Activated B cell treated with CpG ODN at 0.5 μM for 24 hours (primary cell): ENCODE measurements around the gene FLNB. TPM values are rescaled to one million over a fixed set of nuclear protein-coding genes. Genes with fewer than 3 reads are reported as not detected.

Experiments used
- ATAC-seq: fragments of 200-7000 bp; cut with Tn5 transposase; one replicate; pipeline ENCODE4 v1.10.0; 2021; ENCODE audit warnings: low read depth, mild to moderate bottlenecking, moderate library complexity
- CTCF ChIA-PET: fragments of 350-600 bp; sonication (Branson Sonifier 250); formaldehyde crosslinking; loops from one replicate; lab custom pipeline; 2021; ENCODE audit warnings: antibody characterized with exemption; lab: Charles Lee
- POLR2A ChIA-PET: fragments of 350-600 bp; sonication (Branson Sonifier 250); formaldehyde crosslinking; loops from one replicate; lab custom pipeline; 2021; ENCODE audit warnings: antibody characterized with exemption; lab: Charles Lee
- DNase-seq: peaks from one replicate; pipeline ENCODE4 v3.0.0; 2022
- H3K27ac Mint-ChIP-seq: one replicate; pipeline ENCODE4 v1.8.0; 2020; ENCODE audit warnings: mixed read lengths
- H3K27me3 Mint-ChIP-seq: one replicate; pipeline ENCODE4 v1.8.0; 2021; ENCODE audit warnings: mixed read lengths
- H3K36me3 Mint-ChIP-seq: one replicate; pipeline ENCODE4 v1.8.0; 2021; ENCODE audit warnings: low read depth, mixed read lengths
- H3K4me1 Mint-ChIP-seq: one replicate; pipeline ENCODE4 v1.8.0; 2021; ENCODE audit warnings: mixed read lengths
- H3K4me3 Mint-ChIP-seq: one replicate; pipeline ENCODE4 v1.8.0; 2020; ENCODE audit warnings: mild to moderate bottlenecking, mixed read lengths
- H3K9me3 Mint-ChIP-seq: one replicate; pipeline ENCODE4 v1.8.0; 2020; ENCODE audit warnings: mixed read lengths
- CTCF ChIP-seq: fragments of 200-600 bp; IDR thresholded peaks from one replicate; pipeline ENCODE4 v1.8.0; 2022; ENCODE audit warnings: antibody characterized with exemption, mild to moderate bottlenecking
- intact Hi-C: fragments of 100-400 bp; cut with micrococcal nuclease; formaldehyde crosslinking; loops from one replicate; pipeline ENCODE4 v1.15.1; 2024
- total RNA-seq: library from RNA; stranded (reverse); gene quantifications from 2 replicates; pipeline ENCODE4 v1.2.3, GENCODE V29; 2022

FLNB gene
- total RNA-seq, 1 donor from 2014 or later: 16.7 TPM

GRCh38 chr3:58122936-58123700 is 114.9 kb downstream of the FLNB start:
- Mint-ChIP-seq H3K36me3 (peaks cover 58% of the 10 kb centered on the region), H3K27me3 (no peaks in the 10 kb centered on the region), H3K4me1 (peaks cover 22% of the 10 kb centered on the region), H3K27ac (no peak overlapping the region), H3K9me3 (no peaks in the 10 kb centered on the region), H3K4me3 (no peak overlapping the region)
- intact Hi-C loops: no loop called here
- DNase-seq (no peak), ATAC-seq (no peak)
- TF ChIP-seq CTCF: no peak
- CTCF ChIA-PET: no interaction called here
- POLR2A ChIA-PET: no interaction called here

- Mint-ChIP-seq H3K27ac (no peak overlapping the region), H3K27me3 (no peaks in the 10 kb centered on the region), H3K4me1 (peaks cover 14% of the 10 kb centered on the region), H3K36me3 (peaks cover 61% of the 10 kb centered on the region), H3K4me3 (no peak overlapping the region), H3K9me3 (no peaks in the 10 kb centered on the region)
- ChIA-PET POLR2A (no interaction called here), CTCF (no interaction called here)
- intact Hi-C loops: no loop called here
- ATAC-seq: no peak
- no peak for TF ChIP-seq CTCF
- no peak for DNase-seq
These were observed 116.2 kb downstream of the FLNB start for GRCh38 chr3:58124387-58124786.

- H3K4me1 Mint-ChIP-seq: no peaks in the 10 kb centered on the region
- H3K4me3 Mint-ChIP-seq: no peak overlapping the region
- peaks cover 61% of the 10 kb centered on the region for H3K36me3 Mint-ChIP-seq
- H3K27me3 Mint-ChIP-seq: no peaks in the 10 kb centered on the region
- no peak for TF ChIP-seq CTCF
- no peaks in the 10 kb centered on the region for H3K9me3 Mint-ChIP-seq
- ChIA-PET CTCF (no interaction called here), POLR2A (no interaction called here)
- DNase-seq (no peak), ATAC-seq (no peak)
- H3K27ac Mint-ChIP-seq: no peak overlapping the region
- intact Hi-C loops: no loop called here
These were observed 121.0 kb downstream of the FLNB start for GRCh38 chr3:58129041-58129770.

- Mint-ChIP-seq H3K27ac (no peak overlapping the region), H3K4me3 (no peak overlapping the region), H3K4me1 (no peaks in the 10 kb centered on the region), H3K9me3 (no peaks in the 10 kb centered on the region), H3K36me3 (peaks cover 59% of the 10 kb centered on the region), H3K27me3 (no peaks in the 10 kb centered on the region)
- no peak for TF ChIP-seq CTCF
- ChIA-PET POLR2A (no interaction called here), CTCF (no interaction called here)
- no peak for ATAC-seq
- intact Hi-C loops: no loop called here
- no peak for DNase-seq
These were observed 122.4 kb downstream of the FLNB start for GRCh38 chr3:58130591-58130990.

GRCh38 chr3:58131101-58131825 is 123.0 kb downstream of the FLNB start:
- ChIA-PET POLR2A (no interaction called here), CTCF (no interaction called here)
- no peak overlapping the region for H3K4me3 Mint-ChIP-seq
- H3K4me1 Mint-ChIP-seq: no peaks in the 10 kb centered on the region
- no peak for DNase-seq
- no peak for TF ChIP-seq CTCF
- no peaks in the 10 kb centered on the region for H3K9me3 Mint-ChIP-seq
- ATAC-seq: no peak
- H3K27me3 Mint-ChIP-seq: no peaks in the 10 kb centered on the region
- H3K27ac Mint-ChIP-seq: no peak overlapping the region
- H3K36me3 Mint-ChIP-seq: peaks cover 58% of the 10 kb centered on the region
- intact Hi-C loops: no loop called here
